Measurements from ENCODE around the gene SMIM9.
"Not testable (repeated sequence)": the region's sequence is repeated elsewhere in the genome, so short reads cannot be mapped to it uniquely, and the experiment has no call there.

Gene SMIM9

DNA sequence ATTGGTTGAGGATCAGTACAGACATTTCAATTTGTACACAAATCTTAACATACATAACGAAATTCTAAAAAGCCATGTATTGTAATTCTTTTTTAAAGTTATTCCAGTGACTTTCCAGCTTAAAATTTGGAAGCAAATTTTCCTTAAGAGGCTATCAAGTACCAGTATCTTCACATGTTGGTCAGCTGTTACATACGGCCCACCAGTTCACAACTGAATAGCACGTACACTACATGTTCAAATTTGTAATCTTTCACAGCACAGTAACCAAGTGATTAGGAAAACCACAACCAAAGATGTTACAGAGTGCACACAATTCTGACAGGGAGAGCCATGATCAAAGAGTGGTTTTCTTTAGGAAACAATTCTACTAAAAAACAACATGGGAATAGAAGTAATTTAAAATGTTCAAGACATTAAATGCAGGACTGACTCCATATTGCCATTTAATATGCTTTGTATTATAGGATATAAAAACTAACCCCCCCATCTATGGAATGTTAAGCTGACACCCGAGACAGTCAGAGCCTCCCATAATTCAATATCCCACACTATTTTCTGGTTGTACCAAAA is 18.1 kb downstream of the SMIM9 start:
- DNase-seq (ENCODE audit: insufficient read length, low spot score); FAIRE-seq: not testable (repeated sequence)

DNA sequence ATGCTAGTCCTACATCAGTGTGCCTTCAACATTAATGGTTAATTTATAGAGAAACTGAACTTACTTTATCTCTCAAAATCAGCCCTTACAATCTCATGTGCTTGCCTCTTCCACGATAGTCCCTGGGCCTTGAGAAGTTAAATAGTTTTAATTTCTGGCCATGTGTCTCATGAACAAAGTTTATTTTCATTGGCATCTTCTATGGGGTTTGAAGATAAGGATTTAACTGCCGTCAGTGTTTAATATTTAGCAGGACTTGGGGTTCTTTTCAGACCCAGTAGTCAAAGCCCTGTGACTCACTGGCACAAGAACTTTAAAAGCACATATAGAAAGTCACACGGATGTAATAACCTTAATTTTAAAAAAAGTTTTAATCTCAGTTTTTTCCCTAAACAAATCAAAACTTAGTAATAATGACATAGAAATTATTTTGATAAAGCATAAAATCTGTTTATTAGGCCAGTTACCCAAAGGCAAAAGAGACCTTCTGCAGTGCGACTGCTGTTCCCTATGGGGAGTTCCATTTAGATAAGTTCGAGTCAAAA is 19.1 kb downstream of the SMIM9 start:
- no peak for FAIRE-seq
- no peak for DNase-seq (ENCODE audit: insufficient read length, low spot score)

DNA sequence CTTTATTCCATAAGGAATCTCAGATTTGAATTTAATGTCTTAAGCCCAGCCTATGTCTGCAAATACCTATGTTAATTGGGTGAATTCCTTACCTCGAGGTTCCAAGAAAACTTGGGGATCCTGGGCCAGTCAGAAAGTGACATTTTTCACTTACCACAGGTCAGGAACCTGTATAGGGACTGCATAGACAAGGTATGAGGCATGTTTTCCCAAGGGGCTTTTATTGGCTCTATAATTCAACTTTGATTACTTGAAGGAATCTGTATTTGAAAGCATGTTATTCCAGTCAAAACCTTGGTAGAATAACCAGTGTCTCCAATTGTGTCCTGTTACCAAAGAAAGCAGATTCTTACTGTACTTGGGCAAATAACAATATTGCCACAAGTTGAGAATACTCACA is 20.7 kb downstream of the SMIM9 start:
- DNase-seq (ENCODE audit: insufficient read length, low spot score) (no peak), FAIRE-seq (peak; percentile 55)

DNA sequence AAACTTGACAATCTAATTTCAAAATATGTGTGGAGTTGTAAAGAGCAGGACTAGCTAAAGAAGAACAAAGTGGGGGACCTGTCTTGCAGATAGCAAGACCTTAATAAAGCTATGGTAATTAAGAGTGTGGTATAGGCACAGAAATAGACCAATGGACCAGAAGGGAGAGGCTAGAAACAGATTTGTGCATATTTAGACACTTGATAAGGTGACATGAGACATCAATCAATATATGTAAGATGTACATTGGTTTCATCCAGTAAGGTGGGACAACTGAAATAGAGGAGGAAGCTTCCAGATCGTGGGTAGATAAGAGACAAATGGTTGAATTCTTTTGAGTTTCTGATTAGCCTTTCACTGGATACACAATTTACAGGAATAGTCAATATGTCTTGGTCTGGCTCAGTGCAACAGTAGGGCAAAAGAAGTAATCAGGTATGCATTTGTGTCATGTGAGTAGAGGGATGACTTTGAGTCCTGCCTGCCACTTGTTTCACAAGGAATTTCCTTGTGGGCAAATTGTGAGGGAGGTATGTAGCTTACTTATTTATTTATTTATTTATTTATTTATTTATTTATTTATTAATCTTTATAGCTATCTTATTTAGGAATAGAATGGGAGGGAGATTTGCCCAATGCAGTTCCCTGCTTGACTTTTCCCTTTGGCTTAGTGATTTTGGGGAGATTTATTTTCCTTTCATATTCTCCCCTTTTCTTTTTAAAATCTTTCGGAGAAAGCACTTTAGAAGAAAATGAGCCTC is 21.9 kb downstream of the SMIM9 start:
- FAIRE-seq, result no peak
- no peak for DNase-seq (ENCODE audit: insufficient read length, low spot score)

DNA sequence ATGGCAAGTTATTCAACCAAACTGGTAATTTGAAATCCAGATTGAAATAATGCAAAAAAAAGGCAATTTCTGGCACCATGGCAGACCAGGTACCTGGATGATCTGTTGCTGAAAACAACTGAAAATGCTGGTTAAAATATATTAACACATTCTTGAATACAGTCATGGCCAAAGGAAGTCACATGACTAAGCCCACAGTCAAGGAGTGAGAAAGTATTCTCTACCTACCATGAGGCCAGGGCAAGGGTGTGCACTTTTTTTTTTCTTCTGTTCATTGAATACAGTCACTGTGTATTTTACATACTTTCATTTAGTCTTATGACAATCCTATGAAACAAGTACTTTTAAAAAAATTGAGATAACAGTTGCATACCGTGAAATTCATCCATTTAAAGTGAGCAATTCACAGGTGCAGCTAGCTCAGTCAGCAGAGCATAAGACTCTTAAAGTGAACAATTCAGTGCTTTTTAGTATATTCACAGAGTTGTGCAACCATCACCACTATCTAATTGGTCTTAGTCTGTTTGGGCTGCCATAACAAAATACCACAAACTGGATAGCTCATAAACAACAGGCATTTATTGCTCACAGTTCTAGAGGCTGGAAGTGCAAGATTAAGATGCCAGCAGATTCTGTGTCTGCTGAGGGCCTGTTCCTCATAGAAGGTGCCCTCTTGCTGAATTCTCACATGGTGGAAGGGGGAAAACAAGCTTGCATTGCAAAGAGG is 24.4 kb downstream of the SMIM9 start:
- FAIRE-seq, result no peak
- no peak for DNase-seq (ENCODE audit: insufficient read length, low spot score)

DNA sequence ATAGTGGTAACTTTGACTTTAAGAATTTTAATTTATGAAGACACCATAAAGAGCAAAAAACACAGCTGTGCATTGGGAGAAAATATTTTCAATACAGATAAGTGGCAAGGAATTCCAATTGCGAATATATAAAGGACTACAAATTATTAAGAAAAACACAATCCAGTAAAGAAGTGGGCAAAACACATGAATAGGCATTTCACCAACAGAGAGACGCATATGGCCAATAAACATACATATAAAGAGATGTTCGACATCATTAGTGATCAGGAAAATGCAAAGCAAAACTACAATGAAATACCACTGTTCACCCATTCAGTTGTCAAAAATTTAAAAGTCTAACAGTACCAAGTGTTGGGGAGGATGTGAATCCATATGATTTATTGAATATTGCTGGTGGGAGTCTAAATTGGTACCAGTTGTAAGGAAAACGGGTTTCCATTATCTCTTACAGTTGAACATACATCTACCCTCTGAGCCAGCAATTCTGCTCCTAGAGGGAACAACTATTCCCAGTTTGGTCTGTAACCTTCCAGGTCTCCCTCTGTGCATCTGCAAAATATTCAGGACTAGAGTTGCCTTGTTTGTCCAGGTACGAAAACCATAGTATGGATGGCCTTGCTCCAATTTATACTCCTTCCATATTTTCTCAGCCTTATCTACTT is 27.5 kb downstream of the SMIM9 start:
- no peak for DNase-seq (ENCODE audit: insufficient read length, low spot score)
- FAIRE-seq, result no peak

DNA sequence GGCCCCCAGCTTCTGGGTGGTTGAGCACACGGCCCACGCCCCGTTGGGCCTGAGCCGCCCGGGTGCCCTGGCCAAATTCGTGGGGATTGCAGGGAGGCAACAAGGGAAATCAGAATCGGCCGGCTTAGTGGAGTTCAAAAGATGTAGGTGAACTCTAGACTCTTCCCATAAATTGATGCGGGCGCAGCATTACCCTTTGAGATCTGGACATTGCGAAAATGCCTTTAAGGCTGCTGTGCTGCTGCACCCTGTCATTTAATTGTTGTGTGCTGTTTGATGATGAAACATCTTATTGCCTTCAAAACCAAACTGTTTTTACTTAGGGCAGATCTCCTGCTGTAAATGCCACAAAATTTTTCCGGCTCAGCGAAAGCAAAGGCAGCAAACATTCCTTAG is 28.8 kb downstream of the SMIM9 start:
- DNase-seq (ENCODE audit: insufficient read length, low spot score), result no peak
- no peak for FAIRE-seq

DNA sequence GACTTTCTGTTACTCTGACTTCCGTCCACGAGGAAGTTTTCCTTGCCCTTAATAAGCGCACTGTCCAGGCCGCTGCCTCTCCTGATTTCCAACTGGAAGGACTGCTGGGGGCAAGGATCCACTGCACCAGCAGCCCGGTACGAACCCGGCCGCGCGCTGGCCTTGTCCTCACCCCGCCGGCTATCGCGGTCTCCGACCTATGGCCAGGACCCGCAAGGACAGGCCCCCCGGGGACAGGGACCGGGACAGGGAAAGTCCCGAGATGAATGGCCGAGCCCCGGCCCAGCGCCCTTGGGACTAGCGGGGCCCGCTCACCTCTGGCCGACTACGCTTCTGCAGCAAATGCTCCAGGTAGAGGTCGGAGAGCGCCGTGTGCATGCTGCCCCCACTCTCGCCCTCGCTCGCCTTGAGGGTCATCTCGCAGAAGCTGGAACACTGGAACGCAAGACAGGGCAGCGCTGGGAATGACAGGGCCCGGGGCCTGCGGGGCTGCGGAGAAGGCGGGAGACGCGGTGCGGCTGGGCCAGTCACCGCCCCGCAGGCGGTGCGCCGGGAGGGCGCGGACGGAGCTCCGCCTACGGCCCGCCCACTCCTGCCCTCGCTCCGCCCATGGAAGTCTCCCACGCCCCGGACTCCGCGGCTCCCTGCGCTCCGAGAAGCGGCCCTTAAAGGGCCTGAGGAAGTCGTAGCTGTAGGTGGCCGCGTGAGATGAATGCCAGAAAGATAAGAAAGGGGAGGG is 29.3 kb downstream of the SMIM9 start, which contains the start of gene MPP1:
Gene MPP1 (minus strand): TSS at position 529 of the 739 bp plus-strand sequence. CDS start 112 bp downstream, at position 417.
- FAIRE-seq (peak; percentile 95), DNase-seq (ENCODE audit: insufficient read length, low spot score) (peak; percentile 52)

DNA sequence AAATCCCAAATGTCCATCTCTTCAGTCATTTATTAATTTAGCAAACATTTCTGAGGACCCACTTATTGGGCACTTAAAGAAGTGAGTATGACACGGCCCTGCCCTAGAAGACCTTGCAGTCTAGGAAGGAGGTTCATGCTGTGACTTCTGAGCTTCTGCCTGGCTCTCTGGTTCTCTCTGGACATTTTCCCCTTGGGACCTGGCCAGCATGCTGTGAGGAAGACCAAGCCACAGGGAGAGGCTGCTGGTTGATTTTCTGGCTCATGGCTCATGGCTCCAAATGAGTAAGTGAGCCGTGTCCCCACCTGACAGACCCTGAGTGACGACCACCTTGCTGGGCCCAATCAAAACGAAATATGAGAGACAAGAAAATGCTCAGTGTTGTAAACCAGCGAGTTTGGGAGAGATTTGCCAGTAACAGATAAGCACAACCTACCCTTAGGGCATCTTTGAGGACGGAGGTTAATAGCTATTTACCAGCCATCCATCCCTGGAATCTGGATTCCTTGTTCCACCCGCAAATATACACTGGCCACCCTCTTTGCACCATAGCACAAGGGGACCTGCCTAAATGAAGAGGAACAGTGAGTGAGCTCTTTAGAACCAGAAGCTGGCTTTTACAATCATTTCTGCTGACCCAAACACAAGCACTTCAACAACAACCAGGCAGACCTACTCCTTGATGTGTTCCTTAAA is 30.1 kb downstream of the SMIM9 start:
- peak; percentile 86 for FAIRE-seq
- DNase-seq (ENCODE audit: insufficient read length, low spot score), result no peak

DNA sequence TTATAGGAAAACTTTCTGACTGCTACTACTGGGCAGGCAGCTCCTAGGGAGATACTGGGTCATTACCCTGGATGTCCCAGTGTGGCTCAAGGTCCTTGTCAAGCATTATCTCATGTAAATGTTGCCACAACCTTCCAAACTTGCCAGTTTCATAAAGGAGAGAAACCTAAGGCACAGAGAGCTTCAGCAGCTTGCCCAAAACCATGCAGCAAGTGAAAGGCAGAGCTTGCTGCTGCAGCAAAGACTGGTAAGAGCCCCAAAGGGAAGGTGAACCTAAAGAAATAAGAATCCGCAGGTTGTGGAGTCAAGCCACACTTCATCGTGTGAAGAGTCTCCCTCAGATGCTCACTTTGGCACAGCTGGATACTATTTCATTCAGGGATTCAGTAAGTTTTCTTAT is 31.5 kb downstream of the SMIM9 start:
- FAIRE-seq, result peak; percentile 26
- DNase-seq (ENCODE audit: insufficient read length, low spot score), result no peak

DNA sequence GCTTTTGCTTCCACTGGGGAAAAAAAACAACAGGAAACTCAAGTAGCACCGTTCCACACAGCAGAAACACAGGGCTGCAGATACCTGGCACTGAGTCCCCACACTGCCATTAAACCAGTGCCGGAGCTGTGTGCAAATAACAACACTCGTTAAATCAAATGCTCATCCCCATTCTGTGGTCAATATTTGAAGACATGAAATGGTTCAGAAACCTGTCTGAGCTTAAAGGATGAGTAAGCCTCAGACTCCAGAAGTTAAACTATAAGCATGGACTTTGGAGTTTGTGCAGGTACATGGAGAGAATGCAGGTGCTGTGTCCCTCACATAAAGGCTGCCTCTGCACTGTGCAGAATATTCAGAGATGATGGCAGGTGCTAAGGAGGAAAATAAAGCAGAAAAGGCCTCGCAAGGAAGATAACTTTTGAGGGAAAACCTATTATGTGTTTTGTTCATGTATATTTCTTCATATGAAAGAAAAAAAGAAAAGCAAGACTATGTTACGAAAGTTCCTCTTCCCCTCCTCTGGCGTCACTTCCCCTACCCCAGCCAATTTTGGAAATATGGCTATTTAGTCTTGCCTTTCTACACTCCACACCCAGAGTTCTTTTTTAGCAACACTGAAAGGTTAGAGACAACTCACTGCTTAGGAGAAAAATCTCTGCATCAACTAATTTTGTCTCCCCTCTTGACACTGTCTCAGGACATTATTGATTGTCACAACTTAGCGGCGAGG is 33.8 kb downstream of the SMIM9 start:
- FAIRE-seq (no peak), DNase-seq (ENCODE audit: insufficient read length, low spot score) (no peak)

DNA sequence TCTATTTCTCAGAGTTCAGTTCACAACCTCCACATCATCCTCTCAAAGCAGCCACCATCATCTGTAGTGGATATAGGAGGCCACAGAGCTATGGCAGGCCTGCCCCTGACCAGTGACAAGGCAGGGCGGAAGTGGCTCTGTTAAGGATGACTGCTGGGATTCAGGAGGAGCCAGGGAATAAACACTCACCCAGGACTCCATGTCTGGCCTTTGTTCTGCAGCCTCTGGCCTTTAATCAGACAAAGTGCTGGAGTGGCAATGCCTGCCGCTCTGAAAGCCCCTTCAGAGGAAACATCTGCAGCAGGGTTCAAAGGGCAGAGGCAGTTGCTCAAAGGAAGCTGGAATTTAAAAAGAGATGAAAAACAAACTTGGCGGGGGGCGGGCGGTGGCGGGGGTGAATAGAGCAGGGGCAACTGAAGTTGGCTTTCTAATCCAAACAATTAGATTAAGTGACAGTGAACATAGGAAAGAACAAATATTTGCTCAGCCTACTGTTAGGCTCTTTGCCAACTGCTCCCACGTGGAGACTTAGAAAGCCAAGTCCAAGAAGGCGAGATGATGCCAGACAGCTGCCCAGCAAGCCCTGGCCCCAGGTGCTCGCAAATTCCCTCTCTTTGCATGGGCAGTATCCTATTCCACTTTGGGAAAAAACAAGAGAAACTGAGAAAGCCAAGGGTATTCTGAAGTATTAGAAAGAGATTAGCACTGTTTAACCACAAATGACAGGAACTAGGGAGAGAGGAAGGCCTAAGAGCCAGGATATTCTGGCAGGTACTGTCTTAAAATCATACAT is 34.7 kb downstream of the SMIM9 start:
- DNase-seq (ENCODE audit: insufficient read length, low spot score) (no peak), FAIRE-seq (peak; percentile 60)

DNA sequence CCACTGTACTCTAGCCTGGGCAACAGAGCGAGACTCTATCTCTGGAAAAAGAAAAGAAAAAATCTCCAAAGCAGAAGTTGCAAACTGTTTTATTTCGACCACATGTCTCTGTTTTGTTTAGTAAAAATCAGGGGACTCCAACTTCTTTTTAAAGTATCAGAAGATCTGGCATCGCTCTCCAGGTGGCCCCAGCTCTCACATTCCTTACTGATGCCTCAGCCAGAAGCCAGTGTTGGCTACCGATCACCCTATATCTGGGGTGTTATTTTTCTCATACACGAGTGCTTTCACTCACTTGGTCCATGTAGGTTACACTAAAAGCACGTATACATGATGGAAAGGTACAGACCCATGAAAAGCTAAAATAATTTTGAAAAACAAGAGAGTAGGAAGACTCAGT is 37.5 kb downstream of the SMIM9 start:
- DNase-seq (ENCODE audit: insufficient read length, low spot score) (no peak), FAIRE-seq (no peak)

DNA sequence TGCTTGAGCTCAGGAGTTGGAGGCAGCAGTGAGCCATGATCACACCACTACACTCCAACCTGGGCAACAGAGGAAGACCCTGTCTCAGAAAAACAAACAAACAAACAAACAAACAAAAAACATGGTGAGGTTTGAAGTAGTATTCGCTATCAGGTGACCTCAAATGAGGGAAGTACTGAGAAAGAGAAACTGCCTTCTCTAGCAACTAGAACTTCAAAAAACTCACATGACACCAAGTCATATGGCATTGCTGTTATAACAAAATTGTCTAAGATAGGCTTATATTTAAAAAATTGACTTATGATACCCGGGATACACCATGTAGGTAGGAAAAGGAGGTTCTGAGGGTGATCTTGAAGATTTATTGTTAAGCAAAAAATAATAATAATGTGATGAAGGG is 39.4 kb downstream of the SMIM9 start:
- peak; percentile 51 for FAIRE-seq

DNA sequence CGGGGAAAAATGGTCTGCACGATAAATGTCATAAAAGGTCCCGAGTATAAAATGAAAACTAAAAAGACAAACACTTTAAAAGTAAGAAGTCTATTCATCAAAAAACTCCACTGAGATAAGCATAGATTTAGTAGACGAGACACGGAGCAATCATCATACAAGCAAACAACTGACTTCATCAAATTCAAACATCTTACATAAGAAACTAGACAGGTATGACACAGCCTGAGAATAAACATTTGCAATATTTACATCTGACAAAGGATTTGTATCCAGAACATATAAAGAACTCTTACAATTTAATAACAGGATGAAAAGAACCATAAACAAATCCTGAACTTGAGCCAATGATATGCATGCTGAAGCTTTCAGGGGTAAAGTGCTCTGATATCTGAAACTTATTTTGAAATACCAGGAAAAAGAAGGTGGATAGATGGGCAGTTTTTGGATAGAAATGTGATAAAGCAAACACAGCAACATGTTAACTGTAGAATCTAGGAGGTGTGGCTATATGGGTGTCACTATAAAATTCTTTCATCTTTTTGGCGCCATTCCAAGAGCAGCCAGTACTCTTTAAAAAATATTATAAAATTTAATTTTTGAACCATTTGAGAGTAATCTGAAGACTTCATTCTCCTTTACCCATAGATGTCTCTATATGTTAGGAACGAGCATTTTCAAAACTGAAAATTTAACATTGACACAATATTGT is 41.2 kb downstream of the SMIM9 start:
- DNase-seq (ENCODE audit: insufficient read length, low spot score), result no peak
- no peak for FAIRE-seq

More for the DNA sequence above, 39.4 kb downstream of the SMIM9 start:
- DNase-seq (ENCODE audit: insufficient read length, low spot score), result no peak

DNA sequence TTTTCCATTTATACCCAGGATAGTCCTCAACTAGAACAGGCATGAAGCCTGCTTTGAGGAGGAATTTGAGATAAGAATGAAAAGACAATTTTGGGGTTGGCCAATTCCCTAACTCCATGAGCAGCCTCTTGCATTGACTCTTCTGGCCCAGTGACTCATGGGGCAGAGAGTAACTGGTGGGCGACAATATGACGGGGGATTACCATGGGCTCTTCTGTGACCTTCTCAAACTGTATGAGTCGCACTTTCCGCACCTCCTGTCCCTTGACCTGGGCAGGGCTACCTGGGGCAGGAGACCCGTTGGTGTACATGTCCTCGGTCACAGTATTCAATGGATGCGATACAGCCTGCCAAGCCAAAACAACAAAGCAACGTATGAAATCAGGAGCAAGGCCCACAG is 42.5 kb downstream of the SMIM9 start:
- FAIRE-seq (no peak), DNase-seq (ENCODE audit: insufficient read length, low spot score) (no peak)

DNA sequence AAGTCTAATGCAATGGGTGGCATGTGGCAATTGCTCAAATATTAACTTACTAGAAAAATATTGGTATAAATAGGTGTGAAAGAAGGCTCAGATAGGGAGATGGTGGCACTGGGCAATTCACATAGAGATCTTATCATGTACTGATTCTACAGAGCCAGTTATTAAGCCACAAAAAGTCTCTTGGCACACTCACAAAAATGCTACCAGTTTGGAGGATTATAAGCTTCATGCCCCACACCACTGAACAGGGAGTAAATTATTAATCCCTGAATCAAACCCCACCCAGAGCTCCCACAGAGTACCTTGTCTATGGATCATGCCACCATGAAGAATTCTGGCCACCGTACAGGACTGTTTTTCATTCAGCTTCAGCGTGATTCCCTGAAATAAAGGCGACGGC is 43.0 kb downstream of the SMIM9 start:
- no peak for DNase-seq (ENCODE audit: insufficient read length, low spot score)
- no peak for FAIRE-seq

DNA sequence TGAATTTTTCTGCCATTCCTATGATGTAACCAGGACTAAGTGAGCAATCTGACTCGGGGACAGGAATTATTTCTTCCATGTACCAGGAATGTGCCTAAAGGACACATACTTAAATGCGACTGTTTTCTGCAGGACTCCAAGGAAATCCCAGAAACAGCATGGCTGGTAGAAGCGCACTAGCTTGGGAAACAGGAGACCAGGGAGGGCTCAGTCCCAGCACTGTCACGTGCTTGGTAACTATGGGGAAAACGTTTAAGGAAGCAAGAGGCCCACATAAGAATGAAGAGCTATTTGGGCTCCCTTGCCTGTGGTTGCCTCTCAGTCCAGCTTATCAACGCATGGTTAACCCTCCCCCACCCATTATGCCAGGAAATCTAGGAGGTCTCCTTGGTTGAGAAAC is 48.7 kb downstream of the SMIM9 start:
- no peak for DNase-seq (ENCODE audit: insufficient read length, low spot score)
- no peak for FAIRE-seq

Measured in GM19239 (cell line).